Urothelium cell line (cell line): Measurements from ENCODE around the gene PTPRD.

ENCODE experiments used
- DNase-seq: peaks from one replicate; pipeline ENCODE4 v3.0.0; 2011; ENCODE audit warnings: low spot score, mixed read lengths
- FAIRE-seq: peaks from 2 replicates; lab custom pipeline; 2011; peaks lifted over from hg19 to GRCh38; lab: Jason Lieb, UNC

PTPRD gene

DNA sequence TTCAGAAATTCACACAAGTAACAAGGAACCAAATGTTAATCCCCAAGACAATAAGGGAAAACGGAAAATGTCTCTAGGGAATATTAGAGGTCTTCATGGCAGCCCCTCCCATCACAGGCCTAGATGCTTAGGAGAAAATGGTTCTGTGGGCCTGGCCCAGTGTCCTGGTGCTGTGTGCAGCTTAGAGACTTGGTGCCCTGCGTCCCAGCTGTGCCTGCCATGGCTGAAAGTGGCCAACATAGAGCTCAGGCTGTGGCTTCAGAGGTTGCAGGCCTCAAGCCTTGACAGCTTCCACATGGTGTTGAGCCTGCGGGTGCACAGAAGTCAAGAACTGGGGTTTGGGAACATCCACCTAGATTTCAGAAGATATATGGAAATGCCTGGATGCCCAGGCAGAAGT lies 942.3 kb downstream of the PTPRD start:
- FAIRE-seq (no peak), DNase-seq (no peak)

DNA sequence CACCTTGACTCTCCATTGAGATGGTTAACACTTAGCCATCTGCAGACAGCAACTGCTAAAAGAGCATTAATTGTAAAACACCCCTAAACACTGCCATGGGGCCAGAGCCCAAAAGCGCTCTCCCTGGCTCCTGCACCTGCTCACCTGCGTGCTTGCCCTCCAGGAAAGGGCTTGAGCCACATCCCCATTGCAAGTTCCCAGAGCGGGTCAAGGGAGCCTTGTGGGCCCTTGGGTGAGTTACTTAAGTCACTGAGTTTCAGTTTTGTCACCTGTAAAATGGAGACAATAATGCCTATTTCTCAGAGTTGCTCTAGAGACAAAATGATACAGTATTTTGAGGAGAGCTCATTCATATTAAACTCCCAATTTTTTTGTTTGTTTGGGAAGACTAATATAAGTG lies 967.8 kb downstream of the PTPRD start:
- FAIRE-seq: no peak
- no peak for DNase-seq

DNA sequence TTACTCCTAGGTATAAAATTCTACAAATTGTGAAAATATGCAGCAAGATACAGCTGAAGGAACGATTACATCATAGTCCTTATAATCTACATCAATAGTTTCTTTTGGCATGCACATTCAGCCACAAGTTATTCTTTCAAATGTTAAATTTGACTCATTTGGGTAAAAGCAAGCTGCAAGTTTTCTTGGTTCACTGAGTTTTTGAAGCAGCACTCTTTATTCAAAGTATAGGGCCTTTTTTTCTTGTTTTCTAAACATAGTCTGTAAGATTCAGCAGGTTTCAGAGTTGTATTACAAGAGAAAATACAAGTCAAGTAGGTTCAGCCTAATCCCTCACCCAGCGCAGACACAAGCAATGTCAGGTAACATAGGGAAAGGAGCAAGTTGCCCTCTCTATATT lies 981.5 kb downstream of the PTPRD start:
- FAIRE-seq (no peak), DNase-seq (no peak)

DNA sequence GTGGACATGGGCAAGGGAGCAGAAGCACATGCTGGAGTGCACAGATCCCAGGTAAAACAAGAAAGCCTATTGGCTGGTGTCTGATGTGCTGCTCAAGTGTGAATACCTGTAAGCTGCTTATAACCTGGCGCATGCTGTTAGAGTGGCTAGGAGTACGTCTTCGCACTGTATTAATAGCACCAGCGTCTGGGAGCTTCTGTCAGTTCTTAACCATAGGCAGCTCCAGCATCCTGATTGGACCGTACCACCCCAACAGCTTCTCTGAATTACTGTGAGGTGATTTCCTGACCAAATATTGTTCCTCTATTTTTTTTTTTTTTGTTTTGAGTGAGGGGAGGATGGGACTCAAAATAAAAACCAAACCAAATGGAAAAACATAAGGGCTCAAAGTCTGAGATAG lies 987.6 kb downstream of the PTPRD start:
- no peak for DNase-seq
- FAIRE-seq: no peak

DNA sequence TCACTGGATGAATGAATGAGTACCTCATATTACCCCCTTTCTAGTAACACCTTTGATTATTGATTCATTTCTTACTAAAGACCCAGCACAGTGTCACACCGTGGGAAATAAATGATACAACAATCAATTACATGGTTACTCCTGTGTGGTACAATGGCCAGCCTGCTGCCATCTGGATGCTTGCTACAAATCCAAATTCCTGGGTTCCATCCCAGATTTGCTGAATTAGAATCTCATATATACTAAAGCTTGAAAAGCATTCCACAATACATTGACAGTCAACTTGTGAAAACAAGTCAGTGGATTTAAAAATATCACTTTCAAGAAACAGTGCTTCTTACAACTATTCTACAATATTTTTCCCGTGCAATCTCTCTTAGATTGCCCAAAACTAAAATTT lies 989.3 kb downstream of the PTPRD start:
- FAIRE-seq (no peak), DNase-seq (no peak)

DNA sequence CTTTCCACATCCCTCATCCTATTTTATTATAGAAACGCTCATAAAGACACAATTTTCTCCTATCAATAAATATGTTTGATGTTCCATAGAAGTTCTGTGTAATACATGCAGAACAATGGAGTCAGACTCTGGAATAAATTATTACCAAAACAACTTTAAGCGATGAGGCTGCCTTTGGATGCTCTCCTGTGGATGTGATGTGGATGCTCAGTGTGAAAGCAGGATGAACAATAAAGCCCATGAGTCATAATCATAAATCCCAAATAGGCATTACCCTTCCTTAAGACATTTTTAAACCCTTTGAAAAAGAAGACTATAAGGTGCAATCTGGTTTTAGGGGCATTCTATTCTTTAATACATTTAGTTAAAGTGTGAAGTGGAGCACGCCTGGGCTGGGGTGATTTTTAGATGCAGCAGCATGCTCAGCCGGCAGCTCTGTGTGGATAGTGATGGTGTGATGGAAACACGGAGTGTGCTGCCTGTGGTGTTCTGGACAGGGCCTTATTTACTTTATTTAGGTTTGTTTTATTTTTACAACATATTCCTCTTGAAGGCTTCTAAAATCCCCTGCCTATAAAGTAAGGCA lies 991.4 kb downstream of the PTPRD start:
- DNase-seq (no peak), FAIRE-seq (no peak)

DNA sequence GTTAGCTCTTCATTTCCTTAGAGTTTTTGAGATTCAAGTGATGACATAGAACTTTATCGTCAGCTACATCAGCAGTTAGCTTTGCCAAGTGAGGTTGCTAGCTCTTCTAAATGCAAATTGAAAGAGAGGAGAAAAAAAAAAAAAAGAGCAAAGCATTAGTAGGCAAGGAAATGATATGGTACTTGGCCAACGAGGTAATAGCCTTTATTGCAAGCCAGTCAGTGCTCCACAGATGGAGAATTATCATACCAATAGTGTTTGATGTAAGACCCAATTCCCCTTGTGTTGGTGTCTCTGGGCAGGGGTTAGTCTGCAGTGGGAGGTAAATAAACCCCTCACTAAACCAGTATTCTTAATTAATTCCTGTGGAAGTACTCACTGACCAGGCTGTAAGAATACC lies 992.1 kb downstream of the PTPRD start:
- no peak for DNase-seq
- no peak for FAIRE-seq

DNA sequence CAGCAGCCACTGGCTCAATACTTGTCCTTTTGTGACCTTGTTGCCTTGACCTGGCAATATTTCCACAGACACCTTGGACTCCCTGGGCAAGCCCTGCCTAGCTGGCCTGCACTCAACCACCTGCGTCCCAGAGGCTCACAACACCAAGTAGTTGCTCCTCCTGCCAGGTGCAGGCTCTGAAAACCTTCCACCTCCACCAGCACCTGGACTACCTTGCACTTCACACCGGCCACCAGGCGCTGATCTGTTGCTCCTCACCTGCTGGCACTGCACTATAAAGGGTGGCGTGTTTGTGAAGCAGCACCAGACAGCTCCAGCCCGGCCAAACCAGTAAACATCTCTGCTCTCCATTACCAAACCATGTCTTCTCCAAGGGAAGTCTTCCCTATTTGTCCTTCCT lies 997.7 kb downstream of the PTPRD start:
- DNase-seq (no peak), FAIRE-seq (no peak)

DNA sequence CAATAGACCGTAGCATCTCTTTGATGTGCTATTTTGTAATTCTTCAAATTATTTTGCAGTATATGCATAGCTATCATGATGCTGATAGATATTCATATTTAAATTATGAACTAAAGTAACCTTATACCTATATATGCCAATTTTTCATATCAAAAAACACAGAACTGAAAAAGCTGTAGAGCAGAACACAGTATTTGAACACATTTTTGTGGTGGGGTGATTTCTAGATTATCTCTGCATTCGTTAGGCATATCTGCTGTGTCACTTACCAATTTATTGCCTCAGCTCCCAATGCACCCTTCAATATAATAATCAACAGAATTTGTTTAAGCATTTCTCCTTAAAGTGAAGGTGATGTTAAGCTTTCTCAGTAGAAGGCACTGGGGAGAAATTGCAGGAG lies 998.2 kb downstream of the PTPRD start:
- DNase-seq: no peak
- no peak for FAIRE-seq

DNA sequence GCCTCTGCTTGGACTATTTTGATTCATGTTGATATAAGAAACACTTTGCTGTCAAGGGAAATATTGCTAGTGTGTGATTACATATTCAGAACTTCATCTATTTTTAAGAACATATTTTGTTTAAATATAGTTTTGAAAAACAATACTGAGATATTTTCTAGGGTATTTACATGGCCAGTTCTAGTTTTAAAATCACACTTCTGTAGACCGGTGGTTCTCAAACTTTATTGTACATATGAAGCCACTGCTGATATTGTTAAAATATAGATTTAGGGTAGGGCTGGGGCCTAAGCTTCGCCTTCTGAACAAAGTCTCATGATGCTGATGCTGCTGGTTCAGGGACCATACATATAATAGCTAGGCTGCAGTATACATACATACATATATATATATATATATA lies 1000.0 kb downstream of the PTPRD start:
- DNase-seq (no peak), FAIRE-seq (no peak)

DNA sequence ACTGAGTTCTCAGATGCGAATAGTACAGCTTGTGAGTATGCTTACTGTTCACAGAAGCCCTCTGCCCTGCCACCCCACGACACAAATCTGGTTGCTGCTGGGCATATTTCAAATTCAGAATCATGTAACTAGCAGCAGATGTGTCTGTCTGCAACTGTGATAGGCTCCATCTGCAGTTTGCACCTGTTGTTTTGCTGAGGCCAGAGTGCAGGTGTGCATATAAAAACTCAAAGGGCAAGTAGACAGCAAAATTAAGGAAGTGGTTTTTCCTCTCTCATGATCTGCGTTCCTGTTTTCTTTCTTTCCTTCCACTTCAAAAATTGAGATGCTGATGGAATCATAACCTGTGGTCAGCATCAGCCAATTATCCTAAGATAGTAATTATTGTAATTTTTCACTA lies 1000.5 kb downstream of the PTPRD start:
- DNase-seq (no peak), FAIRE-seq (no peak)

DNA sequence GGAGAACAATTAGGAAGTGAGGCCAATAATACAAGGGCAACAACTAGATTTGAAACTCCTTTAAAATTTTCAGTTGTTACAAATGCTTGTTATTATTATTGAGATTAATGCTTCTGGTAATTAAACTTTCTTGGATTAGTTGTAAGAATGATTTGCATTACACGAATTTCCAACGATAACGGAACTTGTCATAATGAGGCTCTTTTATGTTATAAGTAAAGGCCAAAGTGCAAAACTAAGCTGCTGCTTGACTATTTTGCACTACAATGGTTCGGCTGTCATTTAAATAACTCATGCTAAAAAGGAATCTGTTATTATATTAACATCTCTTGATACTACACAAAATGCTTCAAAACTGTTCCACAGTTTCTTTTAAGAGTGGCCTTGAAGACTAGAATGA lies 1007.1 kb downstream of the PTPRD start:
- FAIRE-seq: no peak
- DNase-seq: no peak

DNA sequence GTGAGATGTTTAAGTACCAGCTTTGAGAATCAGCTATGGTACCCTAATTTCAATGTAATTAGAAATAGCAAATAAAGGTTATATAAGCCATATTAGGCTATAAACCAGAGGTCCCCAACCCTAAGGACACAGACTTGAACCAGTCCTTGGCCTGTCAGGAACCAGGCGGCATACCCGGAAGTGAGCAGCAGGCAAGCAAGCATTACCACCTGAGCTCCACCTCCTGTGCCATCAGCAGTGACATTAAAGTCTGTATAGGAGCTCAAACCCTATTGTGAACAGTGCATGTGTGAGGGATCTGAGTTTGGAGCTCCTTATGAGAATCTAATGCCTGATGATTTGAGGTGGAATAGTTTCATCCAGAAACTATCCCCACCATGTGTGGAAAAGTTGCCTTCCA lies 1009.5 kb downstream of the PTPRD start:
- no peak for DNase-seq
- no peak for FAIRE-seq

DNA sequence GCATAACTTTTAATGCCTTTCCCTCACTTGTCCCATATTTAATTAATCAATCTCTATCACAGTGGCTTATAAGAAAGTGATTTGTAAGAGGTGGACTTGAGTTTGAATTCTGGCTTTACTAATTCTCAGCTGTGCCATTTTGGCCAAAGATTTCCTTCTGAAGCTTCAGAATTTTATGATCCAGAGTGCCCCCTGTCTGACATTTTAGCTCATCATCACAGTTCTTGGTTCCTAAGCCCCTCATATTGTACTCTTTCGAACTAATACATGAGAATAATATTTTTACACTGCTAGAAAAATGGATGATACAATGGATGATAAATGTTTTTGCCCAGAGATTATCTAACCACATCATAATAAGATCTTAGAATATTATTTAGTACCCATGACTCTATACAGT lies 1014.1 kb downstream of the PTPRD start:
- FAIRE-seq: no peak
- DNase-seq: no peak

DNA sequence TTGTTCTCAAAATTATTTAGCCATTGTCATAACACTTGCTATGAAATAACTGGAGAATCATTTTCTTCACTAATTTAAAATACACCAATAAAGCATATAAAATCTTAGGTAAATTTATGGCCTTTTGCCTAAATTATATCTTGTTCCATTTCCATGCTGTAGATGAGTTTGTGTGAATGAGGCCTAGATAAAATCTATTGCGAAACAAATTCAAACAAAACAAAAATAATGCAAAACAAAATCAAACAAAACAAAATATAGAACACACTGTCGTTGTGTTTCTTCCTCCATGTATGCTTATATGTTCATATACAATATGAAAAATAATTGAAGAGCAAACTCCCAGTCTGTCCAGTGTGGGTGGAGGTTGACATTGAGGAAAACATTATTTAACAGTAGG lies 1020.7 kb downstream of the PTPRD start:
- DNase-seq (no peak), FAIRE-seq (no peak)

DNA sequence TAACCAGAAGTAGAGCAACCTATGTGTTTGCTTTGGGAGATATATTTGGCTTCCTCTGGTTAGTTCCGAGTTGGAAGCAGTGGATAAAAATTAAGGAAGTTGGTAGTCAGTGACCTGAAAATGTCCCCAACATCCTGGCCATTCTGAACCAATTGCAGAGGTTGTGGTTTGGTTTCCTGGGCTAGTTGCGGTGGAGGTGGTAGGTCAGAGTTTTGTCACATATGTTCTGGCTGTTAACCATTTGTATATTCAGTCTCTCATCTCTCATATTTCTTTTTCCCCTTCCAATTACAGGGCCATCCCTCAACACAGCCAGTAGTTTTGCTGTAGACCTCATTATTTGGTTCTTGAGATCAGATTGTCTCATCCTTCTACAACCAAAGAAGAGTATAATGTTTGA lies 1026.9 kb downstream of the PTPRD start:
- DNase-seq: no peak
- FAIRE-seq: no peak

DNA sequence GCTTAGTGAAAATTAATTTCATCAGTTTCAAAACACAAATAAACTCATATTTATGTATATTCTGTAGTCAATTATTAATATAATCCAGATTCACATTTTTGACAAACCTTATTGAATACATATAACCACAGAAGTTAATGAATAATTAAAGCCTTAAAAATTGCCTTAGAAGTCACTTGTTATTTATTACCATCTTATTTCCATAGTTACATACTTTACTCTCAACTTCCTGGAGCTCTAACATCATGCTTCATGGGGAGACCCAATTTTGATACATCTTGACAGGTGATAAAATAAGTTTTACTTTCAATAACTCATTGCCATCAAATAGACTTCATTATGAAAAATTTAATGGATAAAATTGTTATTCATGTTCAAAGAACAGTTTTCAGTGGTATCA lies 1038.7 kb downstream of the PTPRD start:
- DNase-seq (no peak), FAIRE-seq (no peak)

DNA sequence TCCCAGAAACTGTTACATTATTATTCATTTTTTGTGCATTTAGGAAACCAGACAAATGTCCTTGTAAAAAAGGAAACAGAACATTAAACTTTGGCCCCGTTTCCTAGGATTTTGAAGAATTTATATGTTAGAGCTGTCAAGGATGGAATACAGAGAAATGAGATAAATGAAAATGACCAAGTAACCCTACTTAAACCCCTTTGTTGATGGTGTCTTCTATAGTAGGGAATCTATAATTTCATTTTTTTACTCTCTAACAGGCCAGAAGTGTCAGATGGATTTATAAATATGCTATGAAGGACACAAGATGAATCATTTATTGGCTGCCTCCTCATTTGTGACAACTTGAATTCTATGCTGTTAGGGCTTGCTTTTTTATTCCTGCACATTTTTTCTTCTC lies 1047.1 kb downstream of the PTPRD start:
- DNase-seq: no peak
- FAIRE-seq: no peak

DNA sequence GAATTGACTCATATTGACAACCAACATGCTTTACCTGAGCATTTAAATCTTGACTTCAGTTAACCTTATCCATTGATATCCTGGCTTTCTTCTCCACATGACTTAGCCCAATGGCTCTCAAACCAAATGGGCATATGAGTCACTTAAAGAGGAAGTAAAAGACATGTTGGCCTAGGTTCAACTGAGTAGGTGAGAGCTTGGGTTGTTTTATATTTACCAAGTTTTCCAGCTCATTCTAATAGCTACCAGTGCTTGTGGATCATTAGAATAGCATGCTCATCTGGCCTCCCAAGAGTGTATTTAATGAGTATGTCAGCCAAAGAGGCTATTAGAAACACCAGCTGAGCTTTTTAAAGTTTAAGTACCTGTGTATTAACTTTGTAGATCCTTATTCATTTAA lies 1049.0 kb downstream of the PTPRD start:
- DNase-seq (no peak), FAIRE-seq (no peak)

DNA sequence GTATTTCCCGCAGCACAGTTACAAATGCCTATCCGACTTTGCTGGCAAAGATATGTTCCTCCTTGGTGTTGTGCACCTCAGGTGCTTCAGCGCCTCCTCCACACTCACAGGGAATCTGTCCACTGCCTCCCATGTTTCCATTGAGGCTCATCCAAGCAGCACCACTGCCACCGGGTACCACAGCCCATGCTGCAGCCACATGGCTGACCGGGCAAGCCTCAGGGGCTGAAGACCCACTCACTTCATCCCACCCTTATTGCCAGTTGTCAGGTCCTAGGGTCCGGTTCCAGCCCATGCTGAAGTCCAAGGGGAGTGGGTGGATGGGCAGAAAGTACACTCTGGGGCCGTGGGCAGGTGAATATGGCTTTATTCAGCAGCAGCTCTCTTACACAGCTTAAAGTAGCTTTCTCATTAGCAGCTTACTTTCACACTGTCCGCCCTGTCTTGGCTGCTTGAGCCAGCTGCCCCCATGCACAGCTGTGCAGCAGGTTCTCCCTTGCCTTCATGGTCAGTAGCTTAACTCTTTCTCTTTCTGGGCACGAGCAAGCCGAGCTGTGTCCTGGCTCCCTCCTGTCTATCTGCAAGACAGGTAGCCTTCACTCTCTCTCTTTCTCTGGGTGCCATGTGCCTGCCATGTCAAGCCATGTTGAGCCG lies 1052.3 kb downstream of the PTPRD start:
- DNase-seq (no peak), FAIRE-seq (no peak)

DNA sequence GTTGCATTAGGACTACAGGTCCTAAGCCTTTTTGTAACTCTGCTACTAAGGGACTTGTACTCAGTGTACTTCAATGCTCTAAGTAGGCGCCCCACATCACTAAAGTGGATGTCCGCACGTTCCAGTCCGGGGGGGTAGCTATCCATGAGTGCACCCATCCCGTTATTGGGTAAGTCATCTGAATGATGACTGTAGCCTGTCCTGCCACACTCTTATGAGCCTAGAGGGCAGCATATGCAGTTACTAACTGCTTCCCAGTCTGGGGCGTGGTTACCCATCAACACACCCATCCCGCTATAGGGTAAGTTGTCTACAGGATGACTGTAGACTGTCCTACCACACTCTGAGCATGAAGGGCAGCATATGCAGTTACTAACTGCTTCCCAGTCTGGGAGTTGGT lies 1053.9 kb downstream of the PTPRD start:
- FAIRE-seq (no peak), DNase-seq (no peak)

DNA sequence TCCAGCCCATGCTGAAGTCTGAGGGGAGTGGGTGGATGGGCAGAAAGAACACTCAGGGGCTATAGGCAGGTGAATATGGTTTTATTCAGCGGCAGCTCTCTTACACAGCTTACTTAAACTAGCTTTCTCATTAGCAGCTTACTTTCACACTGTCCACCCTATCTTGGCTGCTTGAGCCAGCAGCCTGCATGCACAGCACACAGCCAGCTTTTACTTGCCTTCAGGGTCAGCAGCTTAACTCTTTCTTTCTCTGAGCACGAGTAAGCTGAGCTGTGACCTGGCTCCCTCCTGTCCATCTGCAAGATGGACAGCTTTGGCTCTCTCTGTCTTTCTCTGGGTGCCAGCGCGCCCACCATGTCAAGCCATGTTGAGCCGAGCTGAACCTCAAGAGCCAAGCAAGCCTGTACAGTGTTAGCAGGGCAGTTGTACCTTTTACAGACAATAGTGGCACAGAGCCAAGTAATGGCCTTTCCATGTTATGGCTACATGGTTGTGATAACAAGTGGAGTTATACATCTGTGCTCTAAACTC lies 1054.9 kb downstream of the PTPRD start:
- FAIRE-seq (no peak), DNase-seq (no peak)
